Testis (tissue), 3 donors: ENCODE measurements around the gene NOX3. TPM values are rescaled to one million over a fixed set of nuclear protein-coding genes. Genes with fewer than 3 reads are reported as not detected.

Experiments used
- DNase-seq: peaks from one replicate; pipeline ENCODE4 v3.0.0-alpha.2; 2019
- H3K27ac ChIP-seq, 2 donors: fragments of 200-600 bp; sonication (generic); one replicate each; pipeline ENCODE4 v1.5.1; 2019
- H3K27me3 ChIP-seq: fragments of 200-600 bp; sonication (generic); one replicate; pipeline ENCODE4 v1.5.1; 2019
- H3K36me3 ChIP-seq: fragments of 200-600 bp; sonication (generic); one replicate; pipeline ENCODE4 v1.5.1; 2017; ENCODE audit warnings: low read depth; ENCODE audit errors: missing control alignments
- H3K4me1 ChIP-seq: fragments of 200-600 bp; sonication (generic); one replicate; pipeline ENCODE4 v1.5.1; 2019
- H3K4me3 ChIP-seq, 2 donors: fragments of 200-600 bp; sonication (generic); one replicate each; pipeline ENCODE4 v1.5.1; 2017 to 2019
- H3K9me3 ChIP-seq: fragments of 200-600 bp; sonication (generic); one replicate; pipeline ENCODE4 v1.5.1; 2017
- POLR2A ChIP-seq: fragments of 450-650 bp; IDR thresholded peaks from one replicate; pipeline ENCODE4 v1.6.1; 2017; ENCODE audit warnings: antibody characterized with exemption, mild to moderate bottlenecking, moderate library complexity
- WGBS, 2 donors: methylation state at CpG; one replicate each; pipeline ENCODE4 v1.1.5; 2018; 5-methylcytosine and 5-hydroxymethylcytosine counted together
- intact Hi-C: fragments of 100-400 bp; cut with DNase I; formaldehyde crosslinking; loops from one replicate; pipeline ENCODE4 v1.15.1; 2023; ENCODE audit warnings: low total_unique reads
- polyA plus RNA-seq: library from polyadenylated mRNA; stranded (reverse); fragments of 350-450 nt; fragmentation: Illumina TruSeq; extraction: RNeasy Lipid Tissue Mini Kit (QIAGEN cat#74804); gene quantifications from one replicate; pipeline ENCODE4 v1.2.3, GENCODE V29; 2014; ENCODE audit warnings: low read depth, low replicate concordance; ENCODE audit not compliant: insufficient read depth
- total RNA-seq, 2 donors: library from RNA; depleted of rRNA; stranded (reverse); fragments of >200 nt; gene quantifications; one replicate each; pipeline ENCODE4 v1.2.3, GENCODE V29; 2016
- TF ChIP-seq, protein P1 (sequence below), 3 experiments: fragments of 450-650 bp in 2 of 3; fragments of 200-600 bp in 1 of 3; sonication (generic) in 1 of 3; IDR thresholded peaks; one replicate each; pipeline ENCODE4 v1.5.1; 2016 to 2019; ENCODE audit warnings: antibody characterized with exemption in 3 of 3, mild to moderate bottlenecking in 2 of 3, moderate library complexity in 1 of 3

The NOX3 gene
- total and polyA plus RNA-seq, 3 donors from 2014 or later: not detected

- no peak for DNase-seq
- H3K27ac ChIP-seq: no peak overlapping the region
- no peaks in the 10 kb centered on the region for H3K9me3 ChIP-seq
- H3K27me3 ChIP-seq: no peaks in the 10 kb centered on the region
- intact Hi-C loops: no loop called here
- H3K4me1 ChIP-seq: no peaks in the 10 kb centered on the region
- WGBS, 2 donors: 74% methylated on average over 9 to 10 of the region's 10 CpGs
- no peak for TF ChIP-seq POLR2A
- TF ChIP-seq, protein P1, sequence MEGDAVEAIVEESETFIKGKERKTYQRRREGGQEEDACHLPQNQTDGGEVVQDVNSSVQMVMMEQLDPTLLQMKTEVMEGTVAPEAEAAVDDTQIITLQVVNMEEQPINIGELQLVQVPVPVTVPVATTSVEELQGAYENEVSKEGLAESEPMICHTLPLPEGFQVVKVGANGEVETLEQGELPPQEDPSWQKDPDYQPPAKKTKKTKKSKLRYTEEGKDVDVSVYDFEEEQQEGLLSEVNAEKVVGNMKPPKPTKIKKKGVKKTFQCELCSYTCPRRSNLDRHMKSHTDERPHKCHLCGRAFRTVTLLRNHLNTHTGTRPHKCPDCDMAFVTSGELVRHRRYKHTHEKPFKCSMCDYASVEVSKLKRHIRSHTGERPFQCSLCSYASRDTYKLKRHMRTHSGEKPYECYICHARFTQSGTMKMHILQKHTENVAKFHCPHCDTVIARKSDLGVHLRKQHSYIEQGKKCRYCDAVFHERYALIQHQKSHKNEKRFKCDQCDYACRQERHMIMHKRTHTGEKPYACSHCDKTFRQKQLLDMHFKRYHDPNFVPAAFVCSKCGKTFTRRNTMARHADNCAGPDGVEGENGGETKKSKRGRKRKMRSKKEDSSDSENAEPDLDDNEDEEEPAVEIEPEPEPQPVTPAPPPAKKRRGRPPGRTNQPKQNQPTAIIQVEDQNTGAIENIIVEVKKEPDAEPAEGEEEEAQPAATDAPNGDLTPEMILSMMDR (IDR thresholded peaks at IDR 0.05): no peak
- no peak overlapping the region for H3K4me3 ChIP-seq
- no peaks in the 10 kb centered on the region for H3K36me3 ChIP-seq
Measured at GRCh38 chr6:155411154-155412052, 44.2 kb downstream of the NOX3 start.

DNA sequence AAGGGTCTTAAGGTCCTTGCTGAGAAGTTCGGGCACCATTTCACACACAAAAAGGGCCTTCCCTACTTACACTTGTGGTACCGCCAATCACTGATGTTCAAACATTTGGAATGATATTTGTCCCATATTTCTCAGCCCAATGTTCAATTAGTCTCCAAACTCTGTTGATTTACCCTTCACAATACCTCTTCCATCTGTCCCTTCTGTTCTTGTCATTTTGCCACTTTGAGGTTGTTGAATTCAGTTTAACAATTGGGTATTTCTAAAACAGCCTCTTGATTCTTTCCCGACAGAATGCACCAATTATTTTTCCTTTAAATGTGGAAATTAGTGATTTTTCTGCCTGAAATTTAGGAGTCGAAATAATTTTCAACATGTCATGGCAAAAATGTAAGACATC lies 46.2 kb downstream of the NOX3 start:
- intact Hi-C loops: no loop called here
- WGBS, 2 donors: 94 to 96% methylated on average over 4 of the region's 4 CpGs

GRCh38 chr6:155408981-155409380 lies 46.7 kb downstream of the NOX3 start:
- intact Hi-C loops: no loop called here
- H3K27me3 ChIP-seq: no peaks in the 10 kb centered on the region
- no peaks in the 10 kb centered on the region for H3K9me3 ChIP-seq
- WGBS, 2 donors: 93 to 96% methylated on average over 9 of the region's 9 CpGs
- no peak overlapping the region for H3K4me3 ChIP-seq
- H3K36me3 ChIP-seq: no peaks in the 10 kb centered on the region
- TF ChIP-seq, protein P1 (IDR thresholded peaks at IDR 0.05): no peak
- TF ChIP-seq POLR2A: no peak
- no peak for DNase-seq
- no peak overlapping the region for H3K27ac ChIP-seq
- H3K4me1 ChIP-seq: no peaks in the 10 kb centered on the region

More for the DNA sequence above, 46.2 kb downstream of the NOX3 start:
- H3K27ac ChIP-seq: no peak overlapping the region
- H3K27me3 ChIP-seq: no peaks in the 10 kb centered on the region
- no peaks in the 10 kb centered on the region for H3K9me3 ChIP-seq
- no peak for DNase-seq
- H3K4me3 ChIP-seq: no peak overlapping the region
- TF ChIP-seq, protein P1 (IDR thresholded peaks at IDR 0.05): no peak
- TF ChIP-seq POLR2A: no peak
- no peaks in the 10 kb centered on the region for H3K36me3 ChIP-seq
- H3K4me1 ChIP-seq: no peaks in the 10 kb centered on the region

- H3K9me3 ChIP-seq: no peaks in the 10 kb centered on the region
- no peak overlapping the region for H3K4me3 ChIP-seq
- WGBS, 2 donors: 95 to 100% methylated on average over 1 of the region's 1 CpG
- DNase-seq: no peak
- no peaks in the 10 kb centered on the region for H3K36me3 ChIP-seq
- no peaks in the 10 kb centered on the region for H3K27me3 ChIP-seq
- H3K27ac ChIP-seq: no peak overlapping the region
- intact Hi-C loops: no loop called here
- no peaks in the 10 kb centered on the region for H3K4me1 ChIP-seq
- TF ChIP-seq, protein P1 (IDR thresholded peaks at IDR 0.05): no peak
- no peak for TF ChIP-seq POLR2A
Measured at GRCh38 chr6:155408231-155408630, 47.4 kb downstream of the NOX3 start.
